Activated T-cell treated with anti-CD3 and anti-CD28 coated beads, Interleukin-2, amount 50 U/mL, for 72 hours (primary cell): ENCODE data around the gene VASP. TPM values are rescaled to one million over a fixed set of nuclear protein-coding genes. Genes with fewer than 3 reads are reported as not detected.

Experiments
- ATAC-seq, 2 donors: fragments of 150-1000 bp; cut with Tn5 transposase; replicated peaks in 1 of 2; 2 replicates each; pipeline ENCODE4 v1.10.0; 2021; ENCODE audit warnings: moderate library complexity in 2 of 2, mild to moderate bottlenecking in 1 of 2
- DNase-seq, 2 donors: peaks; one replicate each; pipeline ENCODE4 v3.0.0; 2021 to 2022; ENCODE audit warnings: mixed read lengths in 1 of 2
- H3K27ac Mint-ChIP-seq: one replicate; pipeline ENCODE4 v1.8.0; 2022; ENCODE audit warnings: mild to moderate bottlenecking, moderate library complexity, mixed read lengths
- H3K27me3 Mint-ChIP-seq: one replicate; pipeline ENCODE4 v1.8.0; 2022; ENCODE audit warnings: low read depth, mixed read lengths
- H3K36me3 Mint-ChIP-seq, 2 donors: one replicate each; pipeline ENCODE4 v1.8.0; 2022; ENCODE audit warnings: mixed read lengths in 2 of 2, mild to moderate bottlenecking in 1 of 2; ENCODE audit not compliant: insufficient read depth in 2 of 2
- H3K4me1 Mint-ChIP-seq: one replicate; pipeline ENCODE4 v1.8.0; 2022; ENCODE audit warnings: low read depth, mixed read lengths
- H3K4me3 Mint-ChIP-seq, 2 donors: one replicate each; pipeline ENCODE4 v1.8.0; 2022; ENCODE audit warnings: mild to moderate bottlenecking in 2 of 2, mixed read lengths in 2 of 2, moderate library complexity in 2 of 2
- H3K9me3 Mint-ChIP-seq, 2 donors: one replicate each; pipeline ENCODE4 v1.8.0; 2022; ENCODE audit warnings: mixed read lengths in 2 of 2
- total RNA-seq, 2 donors: library from RNA; stranded (reverse); gene quantifications; one replicate each; pipeline ENCODE4 v1.2.3, GENCODE V29; 2022

VASP gene
- total RNA-seq, 2 donors from 2014 or later = 120 to 133 TPM

DNA sequence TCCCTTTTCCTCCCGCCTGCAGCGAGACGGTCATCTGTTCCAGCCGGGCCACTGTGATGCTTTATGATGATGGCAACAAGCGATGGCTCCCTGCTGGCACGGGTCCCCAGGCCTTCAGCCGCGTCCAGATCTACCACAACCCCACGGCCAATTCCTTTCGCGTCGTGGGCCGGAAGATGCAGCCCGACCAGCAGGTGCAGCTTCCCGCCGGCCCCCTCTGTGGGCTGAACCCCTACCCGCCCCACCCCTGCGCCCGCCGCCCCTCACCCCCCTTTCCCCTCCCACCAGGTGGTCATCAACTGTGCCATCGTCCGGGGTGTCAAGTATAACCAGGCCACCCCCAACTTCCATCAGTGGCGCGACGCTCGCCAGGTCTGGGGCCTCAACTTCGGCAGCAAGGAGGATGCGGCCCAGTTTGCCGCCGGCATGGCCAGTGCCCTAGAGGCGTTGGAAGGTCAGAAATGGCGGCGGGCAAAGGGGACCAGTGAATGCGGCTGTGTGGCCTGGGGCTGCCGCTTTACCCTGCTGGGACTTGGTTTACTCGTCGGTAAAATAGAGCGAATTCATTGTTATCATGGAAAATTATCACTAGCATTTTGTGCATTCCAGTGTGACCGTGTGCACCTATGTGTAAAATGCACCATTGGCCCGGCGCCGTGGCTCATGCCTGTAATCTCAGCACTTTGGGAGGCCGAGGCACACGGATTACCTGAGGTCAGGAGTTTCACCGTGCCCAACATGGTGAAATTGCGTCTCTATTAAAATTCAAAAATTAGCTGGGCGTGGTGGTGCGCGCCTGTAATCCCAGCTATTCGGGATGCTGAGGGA, 10.6 kb downstream of the VASP start:
- Mint-ChIP-seq H3K9me3 (no peaks in the 10 kb centered on the region), H3K27me3 (no peaks in the 10 kb centered on the region), H3K4me3 (no peak overlapping the region), H3K27ac (peak overlapping the region; percentile 2), H3K36me3 (peaks cover 3 to 10% of the 10 kb centered on the region in 2 donors), H3K4me1 (peaks cover 30% of the 10 kb centered on the region)
- DNase-seq (no peak), ATAC-seq (no peak)

GRCh38 chr19:45518469-45518826, 11.2 kb downstream of the VASP start:
- H3K27ac Mint-ChIP-seq = no peak overlapping the region
- ATAC-seq (no peak), DNase-seq (no peak)
- H3K4me3 Mint-ChIP-seq = no peak overlapping the region
- H3K9me3 Mint-ChIP-seq = no peaks in the 10 kb centered on the region
- H3K27me3 Mint-ChIP-seq = no peaks in the 10 kb centered on the region
- H3K36me3 Mint-ChIP-seq = peaks cover 3 to 10% of the 10 kb centered on the region in 2 donors
- H3K4me1 Mint-ChIP-seq = peaks cover 27% of the 10 kb centered on the region

DNA sequence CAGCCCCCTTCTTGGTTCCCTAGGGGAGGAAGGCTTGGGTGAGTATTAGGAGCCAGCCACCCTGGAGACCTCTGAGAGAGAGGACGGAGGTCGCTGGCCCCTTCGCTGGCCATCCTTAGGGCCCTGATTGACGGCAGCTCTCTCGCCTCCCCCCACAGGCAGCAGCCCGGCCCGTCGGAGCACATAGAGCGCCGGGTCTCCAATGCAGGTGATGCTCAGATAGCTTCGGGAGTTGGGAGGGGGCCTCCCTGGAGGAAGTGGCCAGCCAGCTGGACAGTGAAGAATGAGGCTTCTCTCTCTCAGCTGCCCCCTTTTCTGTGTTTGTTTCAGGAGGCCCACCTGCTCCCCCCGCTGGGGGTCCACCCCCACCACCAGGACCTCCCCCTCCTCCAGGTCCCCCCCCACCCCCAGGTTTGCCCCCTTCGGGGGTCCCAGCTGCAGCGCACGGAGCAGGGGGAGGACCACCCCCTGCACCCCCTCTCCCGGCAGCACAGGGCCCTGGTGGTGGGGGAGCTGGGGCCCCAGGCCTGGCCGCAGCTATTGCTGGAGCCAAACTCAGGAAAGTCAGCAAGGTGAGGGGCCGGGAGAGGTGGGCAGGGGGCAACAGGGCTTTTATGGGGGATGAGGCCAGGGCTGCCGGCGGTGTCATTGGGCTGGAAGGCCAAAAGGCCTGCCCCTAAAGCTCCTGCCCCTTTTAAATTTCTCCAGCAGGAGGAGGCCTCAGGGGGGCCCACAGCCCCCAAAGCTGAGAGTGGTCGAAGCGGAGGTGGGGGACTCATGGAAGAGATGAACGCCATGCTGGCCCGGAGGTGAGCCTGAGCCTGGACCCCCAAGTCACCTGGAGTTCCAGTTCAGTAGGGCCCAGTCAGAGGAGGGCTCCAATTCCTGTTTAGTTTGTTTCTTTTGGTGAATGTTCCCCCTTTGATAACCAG, 15.0 kb downstream of the VASP start:
- Mint-ChIP-seq H3K27ac (no peak overlapping the region), H3K36me3 (peaks cover 5 to 12% of the 10 kb centered on the region in 2 donors), H3K9me3 (no peaks in the 10 kb centered on the region)

DNA sequence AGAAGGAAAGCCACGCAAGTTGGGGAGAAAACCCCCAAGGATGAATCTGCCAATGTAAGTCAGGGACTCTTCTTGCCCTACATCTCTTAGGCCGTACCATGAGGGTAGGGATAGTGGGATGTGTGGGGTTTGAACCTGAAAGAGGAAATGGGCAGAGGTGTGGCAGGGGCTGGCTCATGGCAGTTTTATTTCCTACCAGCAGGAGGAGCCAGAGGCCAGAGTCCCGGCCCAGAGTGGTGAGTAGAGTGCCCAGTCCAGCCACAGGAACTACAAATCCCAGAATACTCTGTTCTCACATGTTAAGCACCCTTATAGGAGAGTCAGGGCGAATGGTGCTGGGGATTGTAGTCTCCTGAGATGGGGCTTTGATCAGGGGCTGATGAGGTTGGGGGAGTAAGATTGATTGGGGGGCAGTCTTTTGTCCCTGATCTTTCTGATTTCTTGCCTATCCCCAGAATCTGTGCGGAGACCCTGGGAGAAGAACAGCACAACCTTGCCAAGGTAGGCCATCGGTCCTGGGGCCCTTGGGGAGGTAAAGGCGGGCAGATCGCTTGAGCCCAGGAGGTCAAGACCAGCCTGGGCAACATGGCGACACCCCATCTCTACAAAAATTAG, 16.5 kb downstream of the VASP start:
- Mint-ChIP-seq H3K4me3 (no peak overlapping the region), H3K27me3 (no peaks in the 10 kb centered on the region), H3K27ac (peak overlapping the region; percentile 3), H3K9me3 (no peaks in the 10 kb centered on the region), H3K4me1 (peaks cover 17% of the 10 kb centered on the region), H3K36me3 (peaks cover 8 to 11% of the 10 kb centered on the region in 2 donors)
- DNase-seq (peak; percentile 76 to 80), ATAC-seq (peak; percentile 98 to 100)

More for the DNA sequence above, 15.0 kb downstream of the VASP start:
- Mint-ChIP-seq H3K27me3 (no peaks in the 10 kb centered on the region), H3K4me1 (peaks cover 11% of the 10 kb centered on the region), H3K4me3 (no peak overlapping the region)
- ATAC-seq = no peak
- DNase-seq = no peak

DNA sequence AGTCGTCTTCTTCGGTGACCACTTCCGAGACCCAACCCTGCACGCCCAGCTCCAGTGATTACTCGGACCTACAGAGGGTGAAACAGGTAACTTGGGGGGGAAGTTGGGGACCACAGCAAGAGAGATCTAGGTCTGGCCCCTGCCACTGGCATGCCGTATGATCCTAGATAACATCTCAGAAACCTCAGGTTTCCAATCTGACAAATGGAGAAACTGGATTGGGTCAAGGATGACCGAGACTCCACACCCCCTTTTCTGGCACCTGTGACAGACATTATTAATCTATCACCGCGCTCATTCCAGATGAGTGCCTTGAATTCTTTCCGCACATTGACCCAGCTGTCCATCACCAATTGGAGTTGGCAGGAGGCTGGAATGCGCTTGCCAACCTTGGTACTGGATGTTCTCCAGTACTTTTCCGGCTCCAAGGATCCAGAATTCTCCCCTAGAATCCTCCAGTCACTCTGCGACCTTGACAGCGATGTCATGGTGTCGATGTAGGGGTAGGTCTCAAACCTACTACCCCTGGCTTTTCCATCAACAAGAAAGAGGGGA, 17.4 kb downstream of the VASP start:
- Mint-ChIP-seq H3K36me3 (peaks cover 8 to 11% of the 10 kb centered on the region in 2 donors), H3K9me3 (no peaks in the 10 kb centered on the region), H3K4me3 (no peak overlapping the region), H3K4me1 (peaks cover 22% of the 10 kb centered on the region), H3K27ac (no peak overlapping the region), H3K27me3 (no peaks in the 10 kb centered on the region)
- ATAC-seq (no peak), DNase-seq (no peak)

DNA sequence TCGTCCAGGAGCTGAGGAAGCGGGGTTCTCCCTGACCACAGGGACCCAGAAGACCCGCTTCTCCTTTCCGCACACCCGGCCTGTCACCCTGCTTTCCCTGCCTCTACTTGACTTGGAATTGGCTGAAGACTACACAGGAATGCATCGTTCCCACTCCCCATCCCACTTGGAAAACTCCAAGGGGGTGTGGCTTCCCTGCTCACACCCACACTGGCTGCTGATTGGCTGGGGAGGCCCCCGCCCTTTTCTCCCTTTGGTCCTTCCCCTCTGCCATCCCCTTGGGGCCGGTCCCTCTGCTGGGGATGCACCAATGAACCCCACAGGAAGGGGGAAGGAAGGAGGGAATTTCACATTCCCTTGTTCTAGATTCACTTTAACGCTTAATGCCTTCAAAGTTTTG, 18.9 kb downstream of the VASP start:
- no peaks in the 10 kb centered on the region for H3K9me3 Mint-ChIP-seq
- H3K4me3 Mint-ChIP-seq = no peak overlapping the region
- H3K4me1 Mint-ChIP-seq = peaks cover 24% of the 10 kb centered on the region
- ATAC-seq = no peak
- no peaks in the 10 kb centered on the region for H3K27me3 Mint-ChIP-seq
- DNase-seq = no peak
- H3K36me3 Mint-ChIP-seq = peaks cover 8 to 9% of the 10 kb centered on the region in 2 donors
- no peak overlapping the region for H3K27ac Mint-ChIP-seq

- peaks cover 0 to 3% of the 10 kb centered on the region in 2 donors for H3K9me3 Mint-ChIP-seq
- H3K27ac Mint-ChIP-seq = no peak overlapping the region
- DNase-seq (no peak), ATAC-seq (no peak)
- H3K27me3 Mint-ChIP-seq = peaks cover 6% of the 10 kb centered on the region
- H3K4me3 Mint-ChIP-seq = no peak overlapping the region
- peaks cover 24% of the 10 kb centered on the region for H3K4me1 Mint-ChIP-seq
- peaks cover 8 to 9% of the 10 kb centered on the region in 2 donors for H3K36me3 Mint-ChIP-seq
Measured at GRCh38 chr19:45526971-45527370, 19.7 kb downstream of the VASP start.

- DNase-seq (no peak), ATAC-seq (no peak)
- no peak overlapping the region for H3K27ac Mint-ChIP-seq
- H3K27me3 Mint-ChIP-seq = peaks cover 8% of the 10 kb centered on the region
- H3K36me3 Mint-ChIP-seq = peaks cover 8 to 9% of the 10 kb centered on the region in 2 donors
- H3K4me1 Mint-ChIP-seq = peaks cover 24% of the 10 kb centered on the region
- peaks cover 0 to 3% of the 10 kb centered on the region in 2 donors for H3K9me3 Mint-ChIP-seq
- H3K4me3 Mint-ChIP-seq = no peak overlapping the region
Measured at GRCh38 chr19:45527731-45528130, 20.5 kb downstream of the VASP start.

GRCh38 chr19:45528149-45528743, 21.0 kb downstream of the VASP start:
- H3K4me3 Mint-ChIP-seq = peak overlapping the region in 1 of 2 donors; percentile 42

GRCh38 chr19:45528744-45529419, 21.6 kb downstream of the VASP start:
- H3K27me3 Mint-ChIP-seq = peaks cover 8% of the 10 kb centered on the region
- peaks cover 6 to 9% of the 10 kb centered on the region in 2 donors for H3K36me3 Mint-ChIP-seq
- H3K9me3 Mint-ChIP-seq = peaks cover 0 to 3% of the 10 kb centered on the region in 2 donors
- DNase-seq (no peak), ATAC-seq (no peak)
- H3K4me1 Mint-ChIP-seq = peaks cover 16% of the 10 kb centered on the region
- peak overlapping the region in 1 of 2 donors; percentile 39 for H3K4me3 Mint-ChIP-seq
- no peak overlapping the region for H3K27ac Mint-ChIP-seq

More at GRCh38 chr19:45528149-45528743, 21.0 kb downstream of the VASP start:
- Mint-ChIP-seq H3K27me3 (peaks cover 8% of the 10 kb centered on the region), H3K36me3 (peaks cover 8 to 9% of the 10 kb centered on the region in 2 donors), H3K9me3 (peaks cover 0 to 3% of the 10 kb centered on the region in 2 donors), H3K4me1 (peaks cover 23% of the 10 kb centered on the region), H3K27ac (no peak overlapping the region)
- DNase-seq (no peak), ATAC-seq (no peak)

DNA sequence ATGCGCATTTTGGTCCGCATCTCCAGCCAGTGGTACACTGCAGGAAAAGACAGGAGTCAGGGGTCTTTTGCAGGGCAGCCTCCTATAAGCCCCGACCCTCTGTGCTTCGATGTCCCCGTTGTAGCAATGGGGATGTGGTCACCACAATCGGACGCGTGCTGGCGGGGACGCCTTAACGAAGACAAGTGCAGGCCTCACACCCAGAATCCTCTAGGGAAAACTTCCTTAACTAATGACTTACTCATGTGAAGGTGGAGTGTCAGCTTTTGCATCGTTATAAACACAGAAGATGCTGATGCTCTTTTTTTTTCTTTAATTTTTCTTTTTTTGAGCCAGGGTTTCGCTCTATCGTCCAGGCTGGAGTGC, 22.1 kb downstream of the VASP start:
- DNase-seq (no peak), ATAC-seq (no peak)
- peaks cover 8% of the 10 kb centered on the region for H3K27me3 Mint-ChIP-seq
- no peak overlapping the region for H3K27ac Mint-ChIP-seq
- peaks cover 13% of the 10 kb centered on the region for H3K4me1 Mint-ChIP-seq
- peaks cover 0 to 3% of the 10 kb centered on the region in 2 donors for H3K9me3 Mint-ChIP-seq
- peaks cover 5 to 9% of the 10 kb centered on the region in 2 donors for H3K36me3 Mint-ChIP-seq
- peak overlapping the region in 1 of 2 donors; percentile 39 for H3K4me3 Mint-ChIP-seq

DNA sequence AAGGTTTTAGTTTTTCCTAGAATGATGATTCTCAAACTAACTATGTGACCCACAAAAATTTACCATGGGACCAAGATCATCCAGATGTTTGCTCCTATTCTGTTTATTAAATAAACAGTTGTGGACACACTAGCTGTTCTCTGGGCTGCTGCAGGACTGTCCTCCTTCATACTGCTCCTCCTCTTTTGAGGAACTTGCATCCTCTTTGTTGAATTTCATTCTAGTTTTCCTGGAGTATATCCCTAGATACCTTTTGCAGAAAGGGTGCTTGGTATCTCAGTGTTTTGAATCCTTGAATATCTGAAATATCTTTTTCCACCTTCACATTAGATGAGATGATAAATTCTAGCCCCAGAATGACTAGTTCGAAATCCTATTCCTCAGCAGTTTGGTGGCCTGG, 24.1 kb downstream of the VASP start:
- peaks cover 13% of the 10 kb centered on the region for H3K4me1 Mint-ChIP-seq
- H3K27ac Mint-ChIP-seq = no peak overlapping the region
- H3K36me3 Mint-ChIP-seq = peaks cover 4 to 5% of the 10 kb centered on the region in 2 donors
- DNase-seq (no peak), ATAC-seq (no peak)
- H3K27me3 Mint-ChIP-seq = peaks cover 8% of the 10 kb centered on the region
- H3K9me3 Mint-ChIP-seq = peaks cover 0 to 3% of the 10 kb centered on the region in 2 donors
- no peak overlapping the region for H3K4me3 Mint-ChIP-seq
